Measurements from ENCODE around the gene C7orf57.

C7orf57 gene

GRCh38 chr7:48035967-48036478 lies 680 bp downstream of the C7orf57 start:
- FAIRE-seq (no peak), DNase-seq (ENCODE audit: insufficient read length, low spot score) (no peak)
- no peak for TF ChIP-seq CTCF (IDR thresholded peaks at IDR 0.05; ENCODE audit: insufficient read depth, missing control alignments)

GRCh38 chr7:48038815-48039506 lies 3.6 kb downstream of the C7orf57 start:
- DNase-seq (ENCODE audit: insufficient read length, low spot score) (no peak), FAIRE-seq (no peak)
- no peak for TF ChIP-seq CTCF (IDR thresholded peaks at IDR 0.05; ENCODE audit: insufficient read depth, missing control alignments)

GRCh38 chr7:48040944-48041652 lies 5.8 kb downstream of the C7orf57 start:
- DNase-seq (ENCODE audit: insufficient read length, low spot score) (no peak), FAIRE-seq (no peak)
- TF ChIP-seq CTCF (IDR thresholded peaks at IDR 0.05; ENCODE audit: insufficient read depth, missing control alignments): no peak

- TF ChIP-seq CTCF (IDR thresholded peaks at IDR 0.05; ENCODE audit: insufficient read depth, missing control alignments): no peak
- FAIRE-seq (no peak), DNase-seq (ENCODE audit: insufficient read length, low spot score) (no peak)
Observed at GRCh38 chr7:48041653-48041970, 6.3 kb downstream of the C7orf57 start.

- no peak for TF ChIP-seq CTCF (IDR thresholded peaks at IDR 0.05; ENCODE audit: insufficient read depth, missing control alignments)
- DNase-seq (ENCODE audit: insufficient read length, low spot score) (no peak), FAIRE-seq (no peak)
Observed at GRCh38 chr7:48042216-48042615, 6.9 kb downstream of the C7orf57 start.

- DNase-seq (ENCODE audit: insufficient read length, low spot score): no peak
- no peak for FAIRE-seq
- no peak for TF ChIP-seq CTCF (IDR thresholded peaks at IDR 0.05; ENCODE audit: insufficient read depth, missing control alignments)
Observed at GRCh38 chr7:48042636-48043035, 7.3 kb downstream of the C7orf57 start.

GRCh38 chr7:48045195-48045765 lies 9.9 kb downstream of the C7orf57 start:
- no peak for TF ChIP-seq CTCF (IDR thresholded peaks at IDR 0.05; ENCODE audit: insufficient read depth, missing control alignments)
- FAIRE-seq: no peak
- DNase-seq (ENCODE audit: insufficient read length, low spot score): no peak
